ENCODE data around the gene CHCHD3.

DNA sequence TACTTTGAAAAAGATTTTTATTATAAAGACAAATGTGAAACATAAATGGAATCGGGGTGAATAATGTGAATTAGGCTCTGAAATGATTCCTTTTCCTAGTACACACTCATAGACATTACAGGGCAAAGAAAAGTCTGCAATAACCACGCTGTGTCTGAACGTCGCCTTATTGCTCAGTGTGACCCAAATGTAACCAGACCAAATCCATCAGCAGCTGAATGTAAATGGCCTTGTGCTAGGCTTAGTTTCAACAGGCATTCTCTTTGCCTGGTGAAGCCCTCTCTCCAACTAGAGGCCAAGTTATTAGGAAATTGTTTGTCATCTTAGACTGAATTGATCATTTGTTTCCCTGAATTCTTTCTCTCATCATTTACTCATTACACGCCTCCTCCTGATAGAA lies 225.5 kb downstream of the CHCHD3 start:
- TF ChIP-seq, protein P1, sequence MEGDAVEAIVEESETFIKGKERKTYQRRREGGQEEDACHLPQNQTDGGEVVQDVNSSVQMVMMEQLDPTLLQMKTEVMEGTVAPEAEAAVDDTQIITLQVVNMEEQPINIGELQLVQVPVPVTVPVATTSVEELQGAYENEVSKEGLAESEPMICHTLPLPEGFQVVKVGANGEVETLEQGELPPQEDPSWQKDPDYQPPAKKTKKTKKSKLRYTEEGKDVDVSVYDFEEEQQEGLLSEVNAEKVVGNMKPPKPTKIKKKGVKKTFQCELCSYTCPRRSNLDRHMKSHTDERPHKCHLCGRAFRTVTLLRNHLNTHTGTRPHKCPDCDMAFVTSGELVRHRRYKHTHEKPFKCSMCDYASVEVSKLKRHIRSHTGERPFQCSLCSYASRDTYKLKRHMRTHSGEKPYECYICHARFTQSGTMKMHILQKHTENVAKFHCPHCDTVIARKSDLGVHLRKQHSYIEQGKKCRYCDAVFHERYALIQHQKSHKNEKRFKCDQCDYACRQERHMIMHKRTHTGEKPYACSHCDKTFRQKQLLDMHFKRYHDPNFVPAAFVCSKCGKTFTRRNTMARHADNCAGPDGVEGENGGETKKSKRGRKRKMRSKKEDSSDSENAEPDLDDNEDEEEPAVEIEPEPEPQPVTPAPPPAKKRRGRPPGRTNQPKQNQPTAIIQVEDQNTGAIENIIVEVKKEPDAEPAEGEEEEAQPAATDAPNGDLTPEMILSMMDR (conservative IDR thresholded peaks at IDR 0.05; ENCODE audit: low read depth, low read length) = no peak
- no peak for TF ChIP-seq EZH2 (IDR thresholded peaks at IDR 0.05; ENCODE audit: low read length, unreplicated experiment)
- no peak for TF ChIP-seq EZH2phosphoT487 (IDR thresholded peaks at IDR 0.05; ENCODE audit: borderline replicate concordance, low read length)
